Fibroblast of pulmonary artery (primary cell): ENCODE data around the gene UPK2.

ENCODE experiments used
- DNase-seq: peaks from one replicate; pipeline ENCODE4 v3.0.0-alpha.2; 2010; ENCODE audit warnings: low read depth
- H3K4me3 ChIP-seq: replicated peaks from 2 replicates; pipeline ENCODE4 v1.5.1; 2011; ENCODE audit warnings: low read depth, mild to moderate bottlenecking, control low read depth, low read length, moderate library complexity
- CTCF ChIP-seq: IDR thresholded peaks from 2 replicates; pipeline ENCODE4 v1.5.1; 2011; ENCODE audit warnings: mild to moderate bottlenecking, control low read depth, low read length, inconsistent platforms; ENCODE audit errors: missing control alignments

UPK2 gene

GRCh38 chr11:118996926-118997626, 41.0 kb downstream of the UPK2 start:
- peak; percentile 36 for TF ChIP-seq CTCF
- peak; percentile 41 for DNase-seq
- peak overlapping the region; percentile 87 for H3K4me3 ChIP-seq

- peak within 1 kb of the TSS; percentile 87 for H3K4me3 ChIP-seq
- peak; percentile 85 for DNase-seq
- no peak for TF ChIP-seq CTCF
These were observed 41.7 kb downstream of the UPK2 start, which contains the start of gene CENATAC for GRCh38 chr11:118997627-118998387. Gene CENATAC (plus strand): TSS chr11:118998138. CDS start chr11:118998198, 60 bp downstream.

GRCh38 chr11:118998388-118998717, 42.3 kb downstream of the UPK2 start:
- H3K4me3 ChIP-seq, result peak overlapping the region; percentile 87
- TF ChIP-seq CTCF, result no peak
- DNase-seq, result no peak

- peak overlapping the region; percentile 87 for H3K4me3 ChIP-seq
- DNase-seq, result peak; percentile 70
- TF ChIP-seq CTCF, result no peak
These were observed 42.7 kb downstream of the UPK2 start for GRCh38 chr11:118998822-118999221.

GRCh38 chr11:119000906-119001305, 44.8 kb downstream of the UPK2 start:
- DNase-seq, result no peak
- H3K4me3 ChIP-seq, result no peak overlapping the region
- no peak for TF ChIP-seq CTCF

GRCh38 chr11:119006656-119007055, 50.6 kb downstream of the UPK2 start:
- DNase-seq, result no peak
- H3K4me3 ChIP-seq, result no peak overlapping the region
- no peak for TF ChIP-seq CTCF
